ENCODE measurements around the gene GRIN2C. TPM values are rescaled to one million over a fixed set of nuclear protein-coding genes. Genes with fewer than 3 reads are reported as not detected.

The GRIN2C gene
- total RNA-seq, 1 experiment from 2014 or later: 0.44 TPM

DNA sequence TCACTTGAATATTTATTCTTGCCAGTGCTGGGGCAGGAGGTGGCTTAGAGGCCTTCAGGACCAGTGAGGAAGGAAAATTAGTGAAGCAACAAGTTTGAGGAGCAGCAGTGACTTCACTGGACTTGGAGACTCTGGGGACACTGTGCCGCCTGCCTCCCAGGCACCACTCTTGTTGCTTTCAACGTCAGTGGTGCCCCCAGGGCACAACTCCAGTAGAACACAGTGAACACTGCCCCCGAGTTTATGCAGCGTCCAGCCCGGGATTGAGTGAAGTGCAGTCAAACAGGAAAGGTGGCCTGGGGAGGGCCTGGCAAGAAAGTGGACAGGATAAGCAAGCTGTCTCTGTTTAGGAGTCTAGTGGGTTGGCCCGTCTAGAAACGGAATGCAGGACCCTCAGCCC, 59.2 kb downstream of the GRIN2C start:
- H3K27ac Mint-ChIP-seq: no peak overlapping the region
- H3K4me3 Mint-ChIP-seq: no peak overlapping the region
- Histone ChIP-seq H3K9me3 (ENCODE audit: control insufficient read depth, low read depth, low read length) (no peaks in the 10 kb centered on the region), H2BK5ac (ENCODE audit: insufficient read length, low read length) (no peak overlapping the region), H2BK120ac (ENCODE audit: low read depth, low read length, poor library complexity, severe bottlenecking) (no peak overlapping the region), H3K23ac (ENCODE audit: insufficient read length, low read depth, low read length) (no peak overlapping the region), H2AK5ac (ENCODE audit: insufficient read length, low read length) (no peak overlapping the region), H3K79me2 (ENCODE audit: insufficient read depth, low read length) (no peaks in the 10 kb centered on the region), H3K27ac (ENCODE audit: insufficient read length, low read depth, low read length) (no peak overlapping the region), H4K91ac (ENCODE audit: insufficient read length, low read depth, low read length) (no peak overlapping the region), H2BK12ac (ENCODE audit: insufficient read length, low read depth, low read length) (no peak overlapping the region), H3K27me3 (ENCODE audit: insufficient read depth, low read length) (no peaks in the 10 kb centered on the region), H3K79me1 (ENCODE audit: insufficient read depth, low read depth, low read length, poor library complexity, severe bottlenecking) (no peaks in the 10 kb centered on the region), H3K4me1 (ENCODE audit: insufficient read depth, low read length) (no peaks in the 10 kb centered on the region), H3K18ac (ENCODE audit: insufficient read length, low read depth, low read length) (no peak overlapping the region), H2AFZ (ENCODE audit: low read length) (no peak overlapping the region), H3T11ph (ENCODE audit: low read length) (no peak overlapping the region), H2BK20ac (ENCODE audit: low read depth, low read length, poor library complexity, severe bottlenecking) (no peak overlapping the region), H4K20me1 (ENCODE audit: control insufficient read depth, insufficient read depth, insufficient read length) (no peaks in the 10 kb centered on the region), H3K4ac (ENCODE audit: low read depth, low read length) (no peak overlapping the region), H3K23me2 (ENCODE audit: insufficient read length, low read depth, low read length, poor library complexity, severe bottlenecking) (no peaks in the 10 kb centered on the region), H2BK15ac (ENCODE audit: low read depth, low read length) (no peak overlapping the region), H3K14ac (ENCODE audit: insufficient read depth, low read length) (no peak overlapping the region), H3K9ac (ENCODE audit: extremely low read depth, insufficient read length, low read length) (no peak overlapping the region), H3K56ac (ENCODE audit: insufficient read length, low read depth, low read length) (no peak overlapping the region), H4K5ac (ENCODE audit: insufficient read length, low read depth, low read length) (no peak overlapping the region), H4K8ac (replicated peaks; ENCODE audit: insufficient read length, low read depth, low read length) (no peak overlapping the region), H3K4me2 (ENCODE audit: insufficient read depth, insufficient read length, low read length) (no peak overlapping the region)
- no peaks in the 10 kb centered on the region for H3K4me1 Mint-ChIP-seq
- TF ChIP-seq, protein P1, sequence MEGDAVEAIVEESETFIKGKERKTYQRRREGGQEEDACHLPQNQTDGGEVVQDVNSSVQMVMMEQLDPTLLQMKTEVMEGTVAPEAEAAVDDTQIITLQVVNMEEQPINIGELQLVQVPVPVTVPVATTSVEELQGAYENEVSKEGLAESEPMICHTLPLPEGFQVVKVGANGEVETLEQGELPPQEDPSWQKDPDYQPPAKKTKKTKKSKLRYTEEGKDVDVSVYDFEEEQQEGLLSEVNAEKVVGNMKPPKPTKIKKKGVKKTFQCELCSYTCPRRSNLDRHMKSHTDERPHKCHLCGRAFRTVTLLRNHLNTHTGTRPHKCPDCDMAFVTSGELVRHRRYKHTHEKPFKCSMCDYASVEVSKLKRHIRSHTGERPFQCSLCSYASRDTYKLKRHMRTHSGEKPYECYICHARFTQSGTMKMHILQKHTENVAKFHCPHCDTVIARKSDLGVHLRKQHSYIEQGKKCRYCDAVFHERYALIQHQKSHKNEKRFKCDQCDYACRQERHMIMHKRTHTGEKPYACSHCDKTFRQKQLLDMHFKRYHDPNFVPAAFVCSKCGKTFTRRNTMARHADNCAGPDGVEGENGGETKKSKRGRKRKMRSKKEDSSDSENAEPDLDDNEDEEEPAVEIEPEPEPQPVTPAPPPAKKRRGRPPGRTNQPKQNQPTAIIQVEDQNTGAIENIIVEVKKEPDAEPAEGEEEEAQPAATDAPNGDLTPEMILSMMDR (conservative IDR thresholded peaks at IDR 0.05): no peak
- DNase-seq: no peak
- no CpG with 5 or more reads among the region's 7 CpGs for WGBS (ENCODE audit: extremely low coverage, insufficient read length, low lambda C conversion rate)
- peaks cover 9 to 40% (median 29%) of the 10 kb centered on the region in 3 experiments; a peak in 6 of 7 replicates for H3K36me3 Mint-ChIP-seq (ENCODE audit: insufficient read depth in 1 of 3, low read depth in 3 of 3)
- no peaks in the 10 kb centered on the region for H3K27me3 Mint-ChIP-seq (ENCODE audit: low read depth)
- no peaks in the 10 kb centered on the region for H3K9me3 Mint-ChIP-seq

Measured in H9 (cell line).